Bronchial epithelial cell (primary cell): Measurements from ENCODE around the gene PID1. TPM values are rescaled to one million over a fixed set of nuclear protein-coding genes. Genes with fewer than 3 reads are reported as not detected.

ENCODE experiments used
- DNase-seq: peaks from one replicate; pipeline ENCODE4 v3.0.0-alpha.2; 2010; ENCODE audit warnings: low read depth
- FAIRE-seq: peaks from 2 replicates; lab custom pipeline; 2011; peaks lifted over from hg19 to GRCh38; lab: Jason Lieb, UNC
- H3K27me3 ChIP-seq: 2 replicates; pipeline ENCODE4 v1.5.1; 2011; ENCODE audit warnings: low read length; ENCODE audit not compliant: control insufficient read depth, insufficient read depth
- H3K36me3 ChIP-seq: 2 replicates; pipeline ENCODE4 v1.5.1; 2011; ENCODE audit warnings: low read length; ENCODE audit not compliant: control insufficient read depth, insufficient read depth
- H3K4me3 ChIP-seq: 2 replicates; pipeline ENCODE4 v1.5.1; 2011; ENCODE audit warnings: mild to moderate bottlenecking, low read depth, low read length, control low read depth
- CTCF ChIP-seq: IDR thresholded peaks from 2 replicates; pipeline ENCODE4 v1.5.1; 2011; ENCODE audit warnings: mild to moderate bottlenecking, moderate library complexity, low read length, control low read depth, inconsistent platforms; ENCODE audit not compliant: insufficient read depth, severe bottlenecking
- total RNA-seq: library from RNA; depleted of rRNA; stranded (reverse); fragments of >200 nt; gene quantifications from 2 replicates; pipeline ENCODE4 v1.2.1, GENCODE V29; 2014

Gene PID1
- total RNA-seq, 1 donor from 2014 or later, result 9.5 TPM

DNA sequence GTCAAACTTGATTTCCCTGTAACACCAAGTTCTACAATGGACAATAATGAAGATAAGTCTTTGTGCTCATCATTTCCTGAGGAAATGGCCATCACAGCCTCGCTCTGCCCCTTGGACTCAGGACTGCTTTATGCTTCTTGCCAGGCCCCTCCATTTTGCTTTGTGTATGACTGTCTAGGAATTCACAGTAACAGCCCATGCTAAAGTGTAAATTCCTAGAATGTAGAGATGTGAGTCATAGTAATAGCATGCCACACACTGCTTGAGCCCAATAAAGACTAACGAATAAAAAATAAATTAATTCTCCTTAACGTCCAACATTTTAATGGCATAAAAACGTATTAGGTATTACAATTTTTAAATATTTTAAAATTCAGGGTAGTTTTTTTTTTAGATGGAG lies 226.5 kb downstream of the PID1 start:
- FAIRE-seq, result no peak
- TF ChIP-seq CTCF, result no peak
- Histone ChIP-seq H3K4me3 (no peak overlapping the region), H3K36me3 (no peaks in the 10 kb centered on the region), H3K27me3 (no peaks in the 10 kb centered on the region)
- DNase-seq, result peak; percentile 3

- no peaks in the 10 kb centered on the region for H3K36me3 ChIP-seq
- DNase-seq (no peak), FAIRE-seq (no peak)
- H3K4me3 ChIP-seq, result no peak overlapping the region
- TF ChIP-seq CTCF, result no peak
- no peaks in the 10 kb centered on the region for H3K27me3 ChIP-seq
Measured at GRCh38 chr2:229043681-229044080, 227.4 kb downstream of the PID1 start.

DNA sequence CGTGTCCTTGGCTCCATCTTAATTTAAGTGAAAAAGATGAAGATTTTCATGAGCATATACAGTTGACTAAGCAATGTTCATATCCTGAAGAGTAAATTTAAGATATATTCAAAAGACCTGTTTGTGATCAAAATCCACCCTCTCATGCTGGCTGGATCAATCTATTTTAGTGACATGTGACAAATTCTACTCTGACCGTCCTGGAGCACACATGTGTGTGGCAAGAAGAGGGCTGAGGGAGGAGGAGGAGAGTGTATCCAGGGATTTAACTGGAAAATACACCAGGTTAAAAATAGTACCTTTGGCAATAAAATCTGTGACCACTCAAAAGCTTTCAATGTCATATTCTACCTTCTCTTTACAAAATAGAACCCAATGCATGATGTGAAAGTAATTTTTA lies 228.7 kb downstream of the PID1 start:
- TF ChIP-seq CTCF, result no peak
- Histone ChIP-seq H3K4me3 (no peak overlapping the region), H3K36me3 (no peaks in the 10 kb centered on the region), H3K27me3 (no peaks in the 10 kb centered on the region)
- DNase-seq (no peak), FAIRE-seq (no peak)

DNA sequence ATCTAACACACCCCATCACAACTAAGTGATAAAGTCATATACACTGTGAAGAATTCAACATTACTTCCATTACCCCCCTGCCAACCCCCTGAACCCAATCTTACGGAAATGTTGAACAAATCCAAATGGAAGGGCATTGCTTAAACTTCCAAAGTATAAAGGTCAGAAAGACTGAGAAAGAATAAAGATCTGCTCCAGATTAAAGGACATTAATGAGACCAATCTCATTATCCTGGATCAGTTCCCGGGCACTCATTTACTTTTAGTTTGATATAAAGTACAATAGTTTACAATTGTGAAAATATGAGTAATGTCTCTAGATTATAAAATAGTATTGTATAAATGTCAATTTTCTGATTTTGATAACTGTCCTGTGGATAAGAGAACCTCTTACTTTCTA lies 229.4 kb downstream of the PID1 start:
- no peak for TF ChIP-seq CTCF
- FAIRE-seq, result no peak

GRCh38 chr2:229037621-229038020 lies 233.5 kb downstream of the PID1 start:
- H3K36me3 ChIP-seq, result no peaks in the 10 kb centered on the region
- DNase-seq, result no peak
- no peak for FAIRE-seq
- H3K27me3 ChIP-seq, result no peaks in the 10 kb centered on the region
- no peak for TF ChIP-seq CTCF
- no peak overlapping the region for H3K4me3 ChIP-seq

More for the DNA sequence above, 229.4 kb downstream of the PID1 start:
- no peaks in the 10 kb centered on the region for H3K36me3 ChIP-seq
- no peaks in the 10 kb centered on the region for H3K27me3 ChIP-seq
- H3K4me3 ChIP-seq, result no peak overlapping the region
- no peak for DNase-seq

DNA sequence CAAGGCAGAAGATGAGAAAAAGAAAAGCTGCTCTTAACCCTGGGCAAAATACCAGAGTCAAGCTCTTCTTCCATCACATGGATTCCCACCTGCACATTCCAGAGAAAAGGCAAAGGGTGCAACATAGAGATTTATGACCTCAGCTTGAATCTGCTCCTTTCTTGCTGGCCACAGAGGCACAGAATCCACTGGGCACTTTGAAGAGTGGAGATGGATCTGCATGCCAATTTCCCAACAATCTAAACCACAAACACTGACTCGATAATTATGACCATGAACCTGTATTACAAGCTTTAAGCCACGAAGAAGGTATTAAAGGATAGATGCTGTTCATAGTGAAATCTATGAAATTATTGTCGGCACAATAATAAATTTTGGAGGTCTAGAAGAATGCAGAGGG lies 237.3 kb downstream of the PID1 start:
- FAIRE-seq, result no peak

More for the DNA sequence above, 237.3 kb downstream of the PID1 start:
- H3K4me3 ChIP-seq, result no peak overlapping the region
- H3K36me3 ChIP-seq, result no peaks in the 10 kb centered on the region
- DNase-seq, result peak; percentile 12
- no peaks in the 10 kb centered on the region for H3K27me3 ChIP-seq
- no peak for TF ChIP-seq CTCF
